GM19240 (cell line): ENCODE results near the gene CENPQ.

Experiments used
- DNase-seq: peaks from one replicate; pipeline ENCODE4 v3.0.0; 2011; ENCODE audit warnings: low spot score; ENCODE audit not compliant: insufficient read length

CENPQ gene

GRCh38 chr6:49504666-49505065 is 41.5 kb downstream of the CENPQ start:
- DNase-seq, result no peak

GRCh38 chr6:49506569-49507111 is 43.5 kb downstream of the CENPQ start:
- DNase-seq, result no peak

- DNase-seq, result no peak
Measured at GRCh38 chr6:49509342-49509741, 46.2 kb downstream of the CENPQ start.

- DNase-seq, result no peak
Measured at GRCh38 chr6:49513153-49513989, 50.2 kb downstream of the CENPQ start.

GRCh38 chr6:49514571-49515484 is 51.7 kb downstream of the CENPQ start:
- DNase-seq, result no peak

GRCh38 chr6:49515485-49516146 is 52.4 kb downstream of the CENPQ start:
- DNase-seq, result no peak

- no peak for DNase-seq
Measured at GRCh38 chr6:49516147-49516505, 53.0 kb downstream of the CENPQ start.

- DNase-seq, result no peak
Measured at GRCh38 chr6:49517919-49518318, 54.7 kb downstream of the CENPQ start.

- DNase-seq, result no peak
Measured at GRCh38 chr6:49519660-49520059, 56.5 kb downstream of the CENPQ start.

- no peak for DNase-seq
Measured at GRCh38 chr6:49522710-49523593, 59.8 kb downstream of the CENPQ start.

GRCh38 chr6:49523901-49524300 is 60.7 kb downstream of the CENPQ start:
- DNase-seq, result no peak

- no peak for DNase-seq
Measured at GRCh38 chr6:49524541-49524940, 61.4 kb downstream of the CENPQ start.

GRCh38 chr6:49526598-49526997 is 63.4 kb downstream of the CENPQ start:
- DNase-seq, result no peak

GRCh38 chr6:49527320-49527719 is 64.2 kb downstream of the CENPQ start:
- no peak for DNase-seq

GRCh38 chr6:49528571-49528970 is 65.4 kb downstream of the CENPQ start:
- DNase-seq, result no peak

GRCh38 chr6:49530141-49530776 is 67.1 kb downstream of the CENPQ start:
- DNase-seq, result no peak

GRCh38 chr6:49531774-49532569 is 68.8 kb downstream of the CENPQ start:
- DNase-seq, result no peak

GRCh38 chr6:49535795-49536194 is 72.6 kb downstream of the CENPQ start:
- no peak for DNase-seq

GRCh38 chr6:49539102-49539501 is 75.9 kb downstream of the CENPQ start:
- DNase-seq, result no peak
